Measurements from ENCODE around the gene LCOR.

GRCh38 chr10:96873086-96873485 is 41.0 kb downstream of the LCOR start:
- TF ChIP-seq EZH2 (IDR thresholded peaks at IDR 0.05; ENCODE audit: insufficient read depth, poor library complexity, severe bottlenecking) (no peak), EZH2phosphoT487 (IDR thresholded peaks at IDR 0.05; ENCODE audit: insufficient read depth, low read depth) (no peak)

Measured in GM23248 (cell line).